Lower leg skin (tissue), 3 donors: ENCODE data around the gene RABGGTB.
"Not testable (repeated sequence)": the region's sequence is repeated elsewhere in the genome, so short reads cannot be mapped to it uniquely, and the experiment has no call there.

Source experiments
- POLR2A ChIP-seq, 2 donors: fragments of 450-650 bp; IDR thresholded peaks; one replicate each; pipeline ENCODE4 v1.6.1; 2016 to 2017; ENCODE audit warnings: antibody characterized with exemption in 2 of 2, mild to moderate bottlenecking in 1 of 2, moderate library complexity in 1 of 2
- TF ChIP-seq, protein P1 (sequence below), 3 donors: fragments of 450-650 bp; IDR thresholded peaks; one replicate each; pipeline ENCODE4 v1.5.1; 2016; ENCODE audit warnings: antibody characterized with exemption in 3 of 3, mild to moderate bottlenecking in 3 of 3, moderate library complexity in 2 of 3

GRCh38 chr1:75780183-75780582 is 5.9 kb upstream of the RABGGTB start:
- TF ChIP-seq, protein P1, sequence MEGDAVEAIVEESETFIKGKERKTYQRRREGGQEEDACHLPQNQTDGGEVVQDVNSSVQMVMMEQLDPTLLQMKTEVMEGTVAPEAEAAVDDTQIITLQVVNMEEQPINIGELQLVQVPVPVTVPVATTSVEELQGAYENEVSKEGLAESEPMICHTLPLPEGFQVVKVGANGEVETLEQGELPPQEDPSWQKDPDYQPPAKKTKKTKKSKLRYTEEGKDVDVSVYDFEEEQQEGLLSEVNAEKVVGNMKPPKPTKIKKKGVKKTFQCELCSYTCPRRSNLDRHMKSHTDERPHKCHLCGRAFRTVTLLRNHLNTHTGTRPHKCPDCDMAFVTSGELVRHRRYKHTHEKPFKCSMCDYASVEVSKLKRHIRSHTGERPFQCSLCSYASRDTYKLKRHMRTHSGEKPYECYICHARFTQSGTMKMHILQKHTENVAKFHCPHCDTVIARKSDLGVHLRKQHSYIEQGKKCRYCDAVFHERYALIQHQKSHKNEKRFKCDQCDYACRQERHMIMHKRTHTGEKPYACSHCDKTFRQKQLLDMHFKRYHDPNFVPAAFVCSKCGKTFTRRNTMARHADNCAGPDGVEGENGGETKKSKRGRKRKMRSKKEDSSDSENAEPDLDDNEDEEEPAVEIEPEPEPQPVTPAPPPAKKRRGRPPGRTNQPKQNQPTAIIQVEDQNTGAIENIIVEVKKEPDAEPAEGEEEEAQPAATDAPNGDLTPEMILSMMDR (IDR thresholded peaks at IDR 0.05): not testable (repeated sequence)
- TF ChIP-seq POLR2A (IDR thresholded peaks at IDR 0.05): not testable (repeated sequence)
